Natural killer cell (primary cell): ENCODE results near the gene AURKAIP1. TPM values are rescaled to one million over a fixed set of nuclear protein-coding genes. Genes with fewer than 3 reads are reported as not detected.

Experiments
- ATAC-seq, 3 donors: fragments of 150-1000 bp in 2 of 3; fragments of 200-7000 bp in 1 of 3; cut with Tn5 transposase; 1 replicate in 1 of 3; 2 replicates in 2 of 3; pipeline ENCODE4 v1.10.0; 2021; ENCODE audit warnings: mild to moderate bottlenecking in 2 of 3, moderate library complexity in 2 of 3
- DNase-seq, 2 donors: peaks; one replicate each; pipeline versions ENCODE4 v3.0.0 to v3.0.0-alpha.2; 2013 to 2021; ENCODE audit warnings: mixed read lengths in 1 of 2
- H3K27ac ChIP-seq: one replicate; pipeline ENCODE4 v1.5.1; 2013; ENCODE audit warnings: mild to moderate bottlenecking, low read length
- H3K27me3 ChIP-seq: one replicate; pipeline ENCODE4 v1.6.1; 2013; ENCODE audit warnings: low read length; ENCODE audit not compliant: control insufficient read depth, insufficient read depth
- H3K36me3 ChIP-seq: one replicate; pipeline ENCODE4 v1.6.1; 2013; ENCODE audit warnings: low read length; ENCODE audit not compliant: control insufficient read depth, insufficient read depth
- H3K4me1 ChIP-seq: one replicate; pipeline ENCODE4 v1.6.1; 2013; ENCODE audit warnings: low read length; ENCODE audit not compliant: control insufficient read depth, insufficient read depth
- H3K4me3 ChIP-seq: one replicate; pipeline ENCODE4 v1.5.1; 2013; ENCODE audit warnings: low read length
- H3K9me3 ChIP-seq: one replicate; pipeline ENCODE4 v1.6.1; 2013; ENCODE audit warnings: low read length; ENCODE audit not compliant: control insufficient read depth, insufficient read depth
- H3K27ac Mint-ChIP-seq, 2 donors: one replicate each; pipeline ENCODE4 v1.8.0; 2022; ENCODE audit warnings: mild to moderate bottlenecking in 2 of 2, mixed read lengths in 2 of 2, moderate library complexity in 1 of 2
- H3K27me3 Mint-ChIP-seq, 2 donors: one replicate each; pipeline ENCODE4 v1.8.0; 2022; ENCODE audit warnings: low read depth in 2 of 2, mixed read lengths in 2 of 2
- H3K36me3 Mint-ChIP-seq: one replicate; pipeline ENCODE4 v1.8.0; 2022; ENCODE audit warnings: mixed read lengths
- H3K4me1 Mint-ChIP-seq, 2 donors: one replicate each; pipeline ENCODE4 v1.8.0; 2022; ENCODE audit warnings: mixed read lengths in 2 of 2
- H3K4me3 Mint-ChIP-seq: one replicate; pipeline ENCODE4 v1.8.0; 2022; ENCODE audit warnings: mild to moderate bottlenecking, moderate library complexity, mixed read lengths
- H3K9me3 Mint-ChIP-seq, 2 donors: one replicate each; pipeline ENCODE4 v1.8.0; 2022; ENCODE audit warnings: mixed read lengths in 2 of 2
- CTCF ChIP-seq: fragments of 200-600 bp; IDR thresholded peaks from one replicate; pipeline ENCODE4 v1.8.0; 2022; ENCODE audit warnings: antibody characterized with exemption
- WGBS: methylation state at CpG from one replicate; pipeline ENCODE4 v1.1.7; 2013; ENCODE audit warnings: missing lambda C conversion rate; ENCODE audit not compliant: insufficient coverage; 5-methylcytosine and 5-hydroxymethylcytosine counted together
- intact Hi-C: fragments of 100-400 bp; cut with micrococcal nuclease; formaldehyde crosslinking; loops from one replicate; pipeline ENCODE4 v1.14.2; 2022
- total RNA-seq, 4 donors: library from RNA; stranded (reverse); fragments of 120-200 nt in 1 of 4; gene quantifications; one replicate each; pipeline versions ENCODE4 v1.2.3 to v1.2.4, GENCODE V29; 2013 to 2022

AURKAIP1 gene
- total RNA-seq, 3 donors from 2014 or later (not counting 1 experiment from before 2014, with no cell fraction given) = 60.0 to 76.3 (median 64.6) TPM

GRCh38 chr1:1391225-1391624, 16.2 kb upstream of the AURKAIP1 start:
- peaks cover 15% of the 10 kb centered on the region for H3K36me3 Mint-ChIP-seq
- Histone ChIP-seq H3K27ac (no peak overlapping the region), H3K4me3 (no peak overlapping the region), H3K4me1 (no peaks in the 10 kb centered on the region), H3K36me3 (peaks cover 85% of the 10 kb centered on the region), H3K9me3 (no peaks in the 10 kb centered on the region), H3K27me3 (no peaks in the 10 kb centered on the region)
- no peak for TF ChIP-seq CTCF
- no peak overlapping the region for H3K27ac Mint-ChIP-seq
- ATAC-seq = no peak
- 92% methylated on average over 12 of the region's 12 CpGs for WGBS
- no peak overlapping the region for H3K4me3 Mint-ChIP-seq
- H3K4me1 Mint-ChIP-seq = peaks cover 7 to 14% of the 10 kb centered on the region in 2 donors
- H3K27me3 Mint-ChIP-seq = no peaks in the 10 kb centered on the region
- DNase-seq = no peak
- intact Hi-C loops = no loop called here
- H3K9me3 Mint-ChIP-seq = no peaks in the 10 kb centered on the region

- Mint-ChIP-seq H3K9me3 (no peaks in the 10 kb centered on the region), H3K27me3 (no peaks in the 10 kb centered on the region), H3K4me3 (no peak overlapping the region), H3K4me1 (peaks cover 6 to 14% of the 10 kb centered on the region in 2 donors), H3K36me3 (peaks cover 15% of the 10 kb centered on the region), H3K27ac (no peak overlapping the region)
- ATAC-seq (no peak), DNase-seq (no peak)
- H3K36me3 ChIP-seq = peaks cover 89% of the 10 kb centered on the region
- H3K4me1 ChIP-seq = no peaks in the 10 kb centered on the region
- TF ChIP-seq CTCF = no peak
- intact Hi-C loops = no loop called here
- H3K9me3 ChIP-seq = no peaks in the 10 kb centered on the region
- no peak overlapping the region for H3K27ac ChIP-seq
- H3K27me3 ChIP-seq = no peaks in the 10 kb centered on the region
- WGBS = 98% methylated on average over 12 of the region's 12 CpGs
- H3K4me3 ChIP-seq = no peak overlapping the region
Measured at GRCh38 chr1:1390675-1391074, 15.7 kb upstream of the AURKAIP1 start.

GRCh38 chr1:1388078-1388472, 13.1 kb upstream of the AURKAIP1 start:
- DNase-seq = no peak
- intact Hi-C loops = no loop called here
- Mint-ChIP-seq H3K27me3 (no peaks in the 10 kb centered on the region), H3K4me3 (no peak overlapping the region), H3K9me3 (no peaks in the 10 kb centered on the region), H3K36me3 (peaks cover 9% of the 10 kb centered on the region), H3K4me1 (peaks cover 0 to 9% of the 10 kb centered on the region in 2 donors), H3K27ac (no peak overlapping the region)
- Histone ChIP-seq H3K4me1 (no peaks in the 10 kb centered on the region), H3K4me3 (no peak overlapping the region), H3K9me3 (no peaks in the 10 kb centered on the region), H3K27ac (no peak overlapping the region), H3K27me3 (no peaks in the 10 kb centered on the region), H3K36me3 (peaks cover 71% of the 10 kb centered on the region)
- ATAC-seq = no peak
- TF ChIP-seq CTCF = no peak
- WGBS = 95% methylated on average over 16 of the region's 16 CpGs
